Caco-2 (cell line): ENCODE data around the gene TRAF2. TPM values are rescaled to one million over a fixed set of nuclear protein-coding genes. Genes with fewer than 3 reads are reported as not detected.

Experiments used
- BruUV-seq: library from RNA; stranded (reverse); fragments of 400-500 nt; replicated peaks from 2 replicates; lab custom pipeline; 2021; lab: Mats Ljungman, UMichigan
- CTCF ChIA-PET: fragments of 300-600 bp; sonication (Branson Sonifier 250); formaldehyde crosslinking; loops from one replicate; lab custom pipeline; 2022; ENCODE audit warnings: antibody characterized with exemption; lab: Charles Lee
- POLR2A ChIA-PET: fragments of 300-600 bp; sonication (Branson Sonifier 250); formaldehyde crosslinking; loops from one replicate; lab custom pipeline; 2022; ENCODE audit warnings: antibody characterized with exemption; lab: Charles Lee
- DNase-seq, 2 experiments: peaks; one replicate each; pipeline versions ENCODE4 v3.0.0 to v3.0.0-alpha.2; 2020 to 2022
- H3K27me3 ChIP-seq: replicated peaks from 2 replicates; pipeline ENCODE4 v1.6.0; 2011; ENCODE audit warnings: low read length; ENCODE audit not compliant: control insufficient read depth, insufficient read depth
- H3K36me3 ChIP-seq: 2 replicates; pipeline ENCODE4 v1.5.1; 2011; ENCODE audit warnings: low read length; ENCODE audit not compliant: control insufficient read depth, insufficient read depth
- H3K4me1 ChIP-seq: fragments of 250-450 bp; sonication (Bioruptor Pico); 2 replicates; pipeline ENCODE4 v1.5.1; 2020; ENCODE audit warnings: mild to moderate bottlenecking
- H3K4me3 ChIP-seq: 2 replicates; pipeline ENCODE4 v1.5.1; 2011; ENCODE audit warnings: low read depth, mild to moderate bottlenecking, control low read depth, low read length
- H3K9me3 ChIP-seq: fragments of 250-450 bp; sonication (Bioruptor Pico); 2 replicates; pipeline ENCODE4 v1.5.1; 2020; ENCODE audit warnings: mild to moderate bottlenecking, moderate library complexity
- H3K27ac Mint-ChIP-seq: one replicate; pipeline ENCODE4 v1.8.0; 2022; ENCODE audit warnings: mixed read lengths; ENCODE audit not compliant: unreplicated experiment
- H3K27me3 Mint-ChIP-seq: one replicate; pipeline ENCODE4 v1.8.0; 2022; ENCODE audit warnings: mixed read lengths; ENCODE audit not compliant: insufficient read depth, unreplicated experiment
- H3K36me3 Mint-ChIP-seq: one replicate; pipeline ENCODE4 v1.8.0; 2022; ENCODE audit warnings: mild to moderate bottlenecking, mixed read lengths; ENCODE audit not compliant: insufficient read depth, unreplicated experiment
- H3K4me1 Mint-ChIP-seq: one replicate; pipeline ENCODE4 v1.8.0; 2022; ENCODE audit warnings: low read depth, mixed read lengths; ENCODE audit not compliant: unreplicated experiment
- H3K4me3 Mint-ChIP-seq: one replicate; pipeline ENCODE4 v1.8.0; 2022; ENCODE audit warnings: mild to moderate bottlenecking, moderate library complexity, mixed read lengths; ENCODE audit not compliant: unreplicated experiment
- H3K9me3 Mint-ChIP-seq: one replicate; pipeline ENCODE4 v1.8.0; 2022; ENCODE audit warnings: mixed read lengths; ENCODE audit not compliant: unreplicated experiment
- CTCF ChIP-seq, 2 experiments: fragments of 200-600 bp in 1 of 2; IDR thresholded peaks; 1 replicate in 1 of 2; 2 replicates in 1 of 2; pipeline versions ENCODE4 v1.5.1 to v1.8.0; 2011 to 2022; ENCODE audit warnings: antibody characterized with exemption in 1 of 2, control low read depth in 1 of 2, inconsistent platforms in 1 of 2, low read depth in 1 of 2, low read length in 1 of 2, mild to moderate bottlenecking in 1 of 2, moderate library complexity in 1 of 2; ENCODE audit not compliant: insufficient read depth in 1 of 2, severe bottlenecking in 1 of 2, unreplicated experiment in 1 of 2
- intact Hi-C: fragments of 100-400 bp; cut with micrococcal nuclease; formaldehyde crosslinking; loops from one replicate; pipeline ENCODE4 v1.10.0; 2022; ENCODE audit not compliant: unreplicated experiment
- total RNA-seq: library from RNA; stranded (reverse); gene quantifications from 2 replicates; pipeline ENCODE4 v1.2.3, GENCODE V29; 2022

Gene TRAF2
- total RNA-seq, 1 experiment from 2014 or later, result 41.7 TPM

GRCh38 chr9:136862849-136863622 lies 23.3 kb upstream of the TRAF2 start:
- DNase-seq, result no peak
- no peaks in the 10 kb centered on the region for H3K9me3 ChIP-seq
- POLR2A ChIA-PET, result no interaction called here
- H3K4me1 Mint-ChIP-seq, result no peaks in the 10 kb centered on the region
- peaks cover 13% of the 10 kb centered on the region for H3K4me1 ChIP-seq
- peaks cover 1% of the 10 kb centered on the region; the same call in 1 of the 2 replicates for H3K36me3 ChIP-seq
- H3K27ac Mint-ChIP-seq, result no peak overlapping the region
- no peaks in the 10 kb centered on the region for H3K27me3 Mint-ChIP-seq
- peaks cover 79% of the 10 kb centered on the region for H3K36me3 Mint-ChIP-seq
- no peak overlapping the region for H3K4me3 Mint-ChIP-seq
- H3K9me3 Mint-ChIP-seq, result no peaks in the 10 kb centered on the region
- CTCF ChIA-PET, result no interaction called here
- BruUV-seq, result no TSS peak
- intact Hi-C loops, result no loop called here
- H3K4me3 ChIP-seq, result no peak overlapping the region
- no peak for TF ChIP-seq CTCF (IDR thresholded peaks at IDR 0.05; ENCODE audit: insufficient read depth in 1 of 2, low read depth in 1 of 2, low read length in 1 of 2, severe bottlenecking in 1 of 2, unreplicated experiment in 1 of 2)
- H3K27me3 ChIP-seq, result no peaks in the 10 kb centered on the region

GRCh38 chr9:136863623-136864273 lies 22.6 kb upstream of the TRAF2 start:
- H3K36me3 Mint-ChIP-seq, result peaks cover 78% of the 10 kb centered on the region
- no peaks in the 10 kb centered on the region for H3K4me1 Mint-ChIP-seq
- H3K4me3 Mint-ChIP-seq, result no peak overlapping the region
- Histone ChIP-seq H3K4me1 (peaks cover 13% of the 10 kb centered on the region), H3K36me3 (peaks cover 1% of the 10 kb centered on the region; the same call in 1 of the 2 replicates), H3K9me3 (no peaks in the 10 kb centered on the region), H3K4me3 (no peak overlapping the region), H3K27me3 (no peaks in the 10 kb centered on the region)
- intact Hi-C loops, result no loop called here
- no peak overlapping the region for H3K27ac Mint-ChIP-seq
- ChIA-PET POLR2A (no interaction called here), CTCF (no interaction called here)
- DNase-seq, result no peak
- no peak for TF ChIP-seq CTCF (IDR thresholded peaks at IDR 0.05; ENCODE audit: insufficient read depth in 1 of 2, low read depth in 1 of 2, low read length in 1 of 2, severe bottlenecking in 1 of 2, unreplicated experiment in 1 of 2)
- H3K27me3 Mint-ChIP-seq, result no peaks in the 10 kb centered on the region
- H3K9me3 Mint-ChIP-seq, result no peaks in the 10 kb centered on the region
- no TSS peak for BruUV-seq

- H3K9me3 Mint-ChIP-seq, result no peaks in the 10 kb centered on the region
- intact Hi-C loops, result no loop called here
- POLR2A ChIA-PET, result no interaction called here
- CTCF ChIA-PET, result no interaction called here
- no peak for DNase-seq
- Histone ChIP-seq H3K4me1 (peaks cover 3% of the 10 kb centered on the region; the same call in 1 of the 2 replicates), H3K27me3 (no peaks in the 10 kb centered on the region), H3K9me3 (no peaks in the 10 kb centered on the region; the same call in 1 of the 2 replicates), H3K36me3 (peaks cover 1% of the 10 kb centered on the region; the same call in 1 of the 2 replicates), H3K4me3 (peak overlapping the region; percentile 60)
- no peaks in the 10 kb centered on the region for H3K27me3 Mint-ChIP-seq
- H3K4me3 Mint-ChIP-seq, result peak overlapping the region; percentile 77
- H3K36me3 Mint-ChIP-seq, result peaks cover 67% of the 10 kb centered on the region
- no peaks in the 10 kb centered on the region for H3K4me1 Mint-ChIP-seq
- BruUV-seq, result no TSS peak
- no peak for TF ChIP-seq CTCF (IDR thresholded peaks at IDR 0.05; ENCODE audit: insufficient read depth in 1 of 2, low read depth in 1 of 2, low read length in 1 of 2, severe bottlenecking in 1 of 2, unreplicated experiment in 1 of 2)
- H3K27ac Mint-ChIP-seq, result peak overlapping the region; percentile 76
Measured at GRCh38 chr9:136865041-136865767, 21.1 kb upstream of the TRAF2 start.
